Measurements from ENCODE around the gene VAV3. TPM values are rescaled to one million over a fixed set of nuclear protein-coding genes. Genes with fewer than 3 reads are reported as not detected.

VAV3 gene
- total RNA-seq, 2 donors from 2014 or later, result 11.6 to 14.1 TPM

DNA sequence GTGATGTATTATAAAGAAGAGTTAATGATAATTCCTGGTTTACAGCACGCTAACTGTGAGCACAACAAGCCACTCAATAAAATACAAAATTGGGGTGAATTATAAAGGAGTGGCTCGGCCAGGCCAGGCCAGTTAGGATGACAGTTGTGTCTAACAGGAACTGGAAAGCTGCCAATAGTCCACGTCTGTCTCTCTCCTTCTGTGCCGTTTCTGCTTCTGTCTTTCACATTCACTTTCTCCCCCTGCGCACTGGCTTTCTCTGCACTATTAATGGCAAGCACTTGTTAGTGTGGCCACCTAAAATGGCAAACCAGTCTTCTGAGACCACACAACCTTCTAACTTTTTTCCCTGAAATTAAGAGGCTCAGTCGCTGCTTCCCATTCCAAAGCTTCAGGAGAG, 429.9 kb downstream of the VAV3 start:
- Mint-ChIP-seq H3K9me3 (no peaks in the 10 kb centered on the region), H3K27ac (no peak overlapping the region), H3K4me3 (no peak overlapping the region), H3K36me3 (no peaks in the 10 kb centered on the region), H3K4me1 (ENCODE audit: low read depth in 2 of 2) (no peaks in the 10 kb centered on the region), H3K27me3 (peaks cover 10 to 38% of the 10 kb centered on the region in 2 donors)
- no peak for ATAC-seq
- no peak for DNase-seq (ENCODE audit: low spot score)

- Mint-ChIP-seq H3K4me1 (ENCODE audit: low read depth in 2 of 2) (no peaks in the 10 kb centered on the region), H3K4me3 (no peak overlapping the region), H3K27ac (no peak overlapping the region), H3K36me3 (no peaks in the 10 kb centered on the region), H3K9me3 (no peaks in the 10 kb centered on the region), H3K27me3 (peaks cover 13 to 41% of the 10 kb centered on the region in 2 donors)
- ATAC-seq (no peak), DNase-seq (ENCODE audit: low spot score) (no peak)
Observed at GRCh38 chr1:107534632-107535031, 430.3 kb downstream of the VAV3 start.

GRCh38 chr1:107533436-107533835, 431.5 kb downstream of the VAV3 start:
- ATAC-seq, result no peak
- Mint-ChIP-seq H3K4me1 (ENCODE audit: low read depth in 2 of 2) (no peaks in the 10 kb centered on the region), H3K36me3 (no peaks in the 10 kb centered on the region), H3K27me3 (peaks cover 14 to 42% of the 10 kb centered on the region in 2 donors), H3K27ac (no peak overlapping the region), H3K4me3 (no peak overlapping the region), H3K9me3 (no peaks in the 10 kb centered on the region)
- DNase-seq (ENCODE audit: low spot score), result no peak

DNA sequence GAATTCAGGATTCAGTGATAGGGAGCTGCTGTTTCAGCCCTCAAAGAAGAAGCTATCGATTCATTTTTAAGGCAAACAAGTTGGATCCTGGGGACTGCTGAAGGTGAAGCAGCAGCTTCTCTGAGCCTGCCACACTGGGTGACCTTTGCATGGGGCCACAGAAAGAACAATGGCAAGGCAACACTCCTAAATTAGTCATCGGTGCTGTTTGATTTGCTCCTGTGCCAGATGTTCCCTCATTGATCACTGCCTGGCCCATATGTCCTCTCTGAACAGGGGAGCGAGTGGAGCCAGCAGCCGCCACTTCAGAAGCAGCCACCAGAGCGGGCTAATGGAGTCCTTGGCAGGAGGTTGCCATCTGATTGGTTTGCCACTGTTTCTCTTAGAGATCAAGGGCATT, 432.7 kb downstream of the VAV3 start:
- no peak for ATAC-seq
- Mint-ChIP-seq H3K27ac (no peak overlapping the region), H3K36me3 (no peaks in the 10 kb centered on the region), H3K4me1 (ENCODE audit: low read depth in 2 of 2) (no peaks in the 10 kb centered on the region), H3K9me3 (no peaks in the 10 kb centered on the region), H3K4me3 (no peak overlapping the region), H3K27me3 (peaks cover 15 to 51% of the 10 kb centered on the region in 2 donors)
- DNase-seq (ENCODE audit: low spot score), result no peak

DNA sequence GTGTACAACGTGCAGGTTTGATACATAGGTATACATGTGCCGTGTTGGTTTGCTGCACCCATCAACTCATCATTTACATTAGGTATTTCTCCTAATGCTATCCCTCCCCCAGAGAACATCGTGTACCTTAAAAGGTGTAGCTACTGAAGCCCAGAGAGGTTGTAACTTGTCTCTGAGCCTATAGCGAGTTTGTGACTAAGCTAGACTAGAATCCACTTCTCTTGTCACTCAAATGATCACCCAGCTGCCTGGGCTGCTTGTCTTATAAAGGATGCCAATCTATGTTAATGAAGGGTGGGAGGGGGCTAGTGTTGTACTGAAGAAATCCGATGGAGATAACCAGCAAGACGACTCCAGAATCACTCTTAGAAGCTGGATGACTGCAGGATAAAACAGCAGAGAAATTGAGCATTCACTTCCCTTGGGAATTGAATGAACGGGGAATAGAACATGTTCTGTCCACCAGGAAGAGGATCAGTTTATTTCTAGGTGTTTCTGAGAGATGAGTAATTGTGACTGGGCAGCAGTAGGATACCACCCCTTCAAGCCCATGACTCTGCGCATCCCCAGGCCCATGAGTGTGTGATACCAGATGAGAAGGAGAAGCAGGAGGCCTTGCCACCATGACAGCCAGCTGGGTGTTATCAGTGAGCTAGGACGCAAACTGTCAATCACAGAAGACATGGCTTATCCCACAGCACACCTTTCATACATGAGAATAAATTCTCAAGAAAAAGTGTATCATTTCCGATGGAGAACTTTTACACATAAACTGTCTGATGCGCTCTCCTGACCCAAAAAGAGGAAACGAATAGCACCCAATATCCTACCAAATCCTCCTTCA, 433.7 kb downstream of the VAV3 start:
- no peak overlapping the region for H3K4me3 Mint-ChIP-seq
- DNase-seq (ENCODE audit: low spot score), result no peak
- no peaks in the 10 kb centered on the region for H3K9me3 Mint-ChIP-seq
- H3K4me1 Mint-ChIP-seq (ENCODE audit: low read depth in 2 of 2), result no peaks in the 10 kb centered on the region
- no peak for ATAC-seq
- peaks cover 15 to 45% of the 10 kb centered on the region in 2 donors for H3K27me3 Mint-ChIP-seq
- H3K36me3 Mint-ChIP-seq, result no peaks in the 10 kb centered on the region
- H3K27ac Mint-ChIP-seq, result no peak overlapping the region

DNA sequence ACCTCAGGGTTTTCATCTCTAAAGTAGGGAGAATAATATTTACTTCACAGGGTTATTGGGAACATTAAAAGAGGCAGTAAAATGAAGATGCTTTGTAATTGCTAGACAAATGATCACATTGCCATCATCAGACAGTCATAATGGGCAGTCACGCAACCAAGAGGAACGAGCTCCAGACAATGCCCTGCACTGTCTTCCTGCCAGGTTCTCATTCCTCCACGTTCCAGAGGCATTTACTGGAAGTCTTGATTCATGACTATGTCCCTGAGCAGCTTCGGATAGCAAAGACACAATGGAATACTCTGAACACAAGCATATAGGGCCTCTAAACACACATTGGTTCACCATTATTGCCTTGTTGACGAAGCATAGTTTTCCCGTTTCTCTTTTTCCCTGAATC, 434.4 kb downstream of the VAV3 start:
- H3K9me3 Mint-ChIP-seq, result no peaks in the 10 kb centered on the region
- no peaks in the 10 kb centered on the region for H3K36me3 Mint-ChIP-seq
- no peaks in the 10 kb centered on the region for H3K4me1 Mint-ChIP-seq (ENCODE audit: low read depth in 2 of 2)
- DNase-seq (ENCODE audit: low spot score) (no peak), ATAC-seq (no peak)
- H3K4me3 Mint-ChIP-seq, result no peak overlapping the region
- peaks cover 15 to 43% of the 10 kb centered on the region in 2 donors for H3K27me3 Mint-ChIP-seq
- no peak overlapping the region for H3K27ac Mint-ChIP-seq

- no peak overlapping the region for H3K27ac Mint-ChIP-seq
- no peak for DNase-seq (ENCODE audit: low spot score)
- no peaks in the 10 kb centered on the region for H3K36me3 Mint-ChIP-seq
- H3K4me3 Mint-ChIP-seq, result no peak overlapping the region
- peaks cover 15 to 41% of the 10 kb centered on the region in 2 donors for H3K27me3 Mint-ChIP-seq
- peak in 1 of 2 donors; percentile 53 for ATAC-seq
- H3K4me1 Mint-ChIP-seq (ENCODE audit: low read depth in 2 of 2), result peaks cover 7 to 8% of the 10 kb centered on the region in 2 donors
- no peaks in the 10 kb centered on the region for H3K9me3 Mint-ChIP-seq
Observed at GRCh38 chr1:107529511-107530149, 435.4 kb downstream of the VAV3 start.

DNA sequence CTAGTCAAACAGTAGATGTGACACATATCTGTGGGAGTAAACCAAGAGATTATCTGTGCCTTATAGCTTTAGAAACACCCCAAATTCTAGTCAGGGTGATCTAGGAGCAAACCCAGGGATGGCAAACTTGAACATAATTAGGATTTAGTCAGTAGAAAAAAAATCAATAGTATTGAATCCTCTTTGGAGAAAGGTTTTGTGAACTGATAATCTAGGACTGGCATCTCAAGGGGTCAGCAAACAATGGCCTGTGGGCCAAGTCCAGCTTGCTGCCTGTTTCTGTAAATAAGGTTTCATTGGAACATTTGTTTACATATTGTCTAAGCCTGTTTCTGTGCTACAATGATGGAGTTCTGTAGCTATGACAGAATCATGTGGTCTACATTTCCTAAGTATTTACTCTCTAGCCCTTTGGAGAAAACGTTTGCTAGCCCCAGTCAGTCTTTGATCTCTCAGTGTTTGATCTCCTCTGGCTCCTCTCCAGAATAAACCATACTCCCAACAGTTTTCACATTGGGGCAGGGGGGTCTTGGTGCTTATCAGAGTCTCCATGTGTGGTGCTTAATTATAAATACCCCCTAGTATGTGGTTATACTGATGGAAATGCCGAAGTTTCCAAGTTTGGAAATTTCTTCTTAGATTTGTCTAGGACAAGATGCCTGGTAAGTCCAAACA, 438.3 kb downstream of the VAV3 start:
- peaks cover 15 to 30% of the 10 kb centered on the region in 2 donors for H3K27me3 Mint-ChIP-seq
- DNase-seq (ENCODE audit: low spot score), result no peak
- H3K27ac Mint-ChIP-seq, result no peak overlapping the region
- no peaks in the 10 kb centered on the region for H3K9me3 Mint-ChIP-seq
- peaks cover 7 to 8% of the 10 kb centered on the region in 2 donors for H3K4me1 Mint-ChIP-seq (ENCODE audit: low read depth in 2 of 2)
- no peaks in the 10 kb centered on the region for H3K36me3 Mint-ChIP-seq
- no peak for ATAC-seq
- H3K4me3 Mint-ChIP-seq, result no peak overlapping the region

GRCh38 chr1:107525961-107526360, 439.0 kb downstream of the VAV3 start:
- ATAC-seq (no peak), DNase-seq (ENCODE audit: low spot score) (no peak)
- Mint-ChIP-seq H3K9me3 (no peaks in the 10 kb centered on the region), H3K36me3 (no peaks in the 10 kb centered on the region), H3K27me3 (peaks cover 15 to 25% of the 10 kb centered on the region in 2 donors), H3K4me1 (ENCODE audit: low read depth in 2 of 2) (peaks cover 7 to 8% of the 10 kb centered on the region in 2 donors), H3K27ac (no peak overlapping the region), H3K4me3 (no peak overlapping the region)

- no peaks in the 10 kb centered on the region for H3K9me3 Mint-ChIP-seq
- peaks cover 10 to 19% of the 10 kb centered on the region in 2 donors for H3K27me3 Mint-ChIP-seq
- H3K27ac Mint-ChIP-seq, result no peak overlapping the region
- DNase-seq (ENCODE audit: low spot score) (no peak), ATAC-seq (no peak)
- H3K4me1 Mint-ChIP-seq (ENCODE audit: low read depth in 2 of 2), result peaks cover 7 to 8% of the 10 kb centered on the region in 2 donors
- no peak overlapping the region for H3K4me3 Mint-ChIP-seq
- no peaks in the 10 kb centered on the region for H3K36me3 Mint-ChIP-seq
Observed at GRCh38 chr1:107525145-107525544, 439.8 kb downstream of the VAV3 start.

DNA sequence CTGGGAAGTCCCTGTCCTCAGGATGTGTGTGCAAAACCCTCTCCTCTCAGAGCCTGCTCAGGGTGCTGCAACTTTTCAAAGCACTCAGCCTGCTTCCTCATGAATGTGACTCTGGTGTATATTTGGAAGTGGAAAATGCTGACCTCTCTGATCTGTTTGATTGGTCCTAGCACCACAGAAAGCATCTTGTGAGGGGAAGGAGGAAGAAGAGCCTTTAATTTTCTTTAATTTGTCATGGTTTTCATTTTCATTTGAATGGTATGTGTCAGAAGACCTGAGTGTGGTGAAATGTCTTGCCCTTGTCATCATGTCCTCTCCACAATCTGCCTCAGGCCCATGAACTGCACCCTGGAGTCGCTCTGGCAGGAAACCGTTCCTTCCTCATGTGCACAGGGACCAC, 440.7 kb downstream of the VAV3 start:
- H3K36me3 Mint-ChIP-seq, result no peaks in the 10 kb centered on the region
- DNase-seq (ENCODE audit: low spot score) (no peak), ATAC-seq (no peak)
- H3K4me3 Mint-ChIP-seq, result no peak overlapping the region
- H3K27ac Mint-ChIP-seq, result no peak overlapping the region
- no peaks in the 10 kb centered on the region for H3K9me3 Mint-ChIP-seq
- H3K4me1 Mint-ChIP-seq (ENCODE audit: low read depth in 2 of 2), result peaks cover 7 to 8% of the 10 kb centered on the region in 2 donors
- H3K27me3 Mint-ChIP-seq, result peaks cover 5 to 21% of the 10 kb centered on the region in 2 donors

DNA sequence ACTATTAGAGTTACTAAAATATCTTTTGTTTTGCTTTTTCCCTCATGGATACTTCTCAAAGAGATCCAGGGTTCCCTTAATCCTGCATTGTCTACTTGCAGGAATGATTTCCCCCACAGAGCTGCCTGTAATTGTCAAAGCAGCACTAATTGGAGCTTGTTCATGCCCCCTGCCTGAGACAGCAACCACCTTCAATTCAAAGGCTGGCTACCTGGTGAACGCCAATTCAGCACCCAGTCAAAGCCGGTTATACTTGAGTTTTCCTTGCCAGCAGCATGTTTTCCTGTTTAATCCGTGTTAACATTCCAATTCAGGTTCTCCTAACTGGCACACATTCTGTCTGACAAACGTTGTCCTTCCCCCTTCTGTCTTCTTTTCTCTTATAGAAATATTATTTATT, 441.2 kb downstream of the VAV3 start:
- H3K27ac Mint-ChIP-seq, result no peak overlapping the region

GRCh38 chr1:107523061-107523460, 441.9 kb downstream of the VAV3 start:
- Mint-ChIP-seq H3K4me3 (no peak overlapping the region), H3K4me1 (ENCODE audit: low read depth in 2 of 2) (peaks cover 7 to 8% of the 10 kb centered on the region in 2 donors), H3K9me3 (no peaks in the 10 kb centered on the region), H3K27me3 (peaks cover 4 to 19% of the 10 kb centered on the region in 2 donors), H3K36me3 (no peaks in the 10 kb centered on the region), H3K27ac (no peak overlapping the region)
- no peak for ATAC-seq
- no peak for DNase-seq (ENCODE audit: low spot score)

More for the DNA sequence above, 441.2 kb downstream of the VAV3 start:
- H3K4me1 Mint-ChIP-seq (ENCODE audit: low read depth in 2 of 2), result peaks cover 7 to 8% of the 10 kb centered on the region in 2 donors
- no peak for DNase-seq (ENCODE audit: low spot score)
- H3K4me3 Mint-ChIP-seq, result no peak overlapping the region
- H3K9me3 Mint-ChIP-seq, result no peaks in the 10 kb centered on the region
- no peak for ATAC-seq
- H3K36me3 Mint-ChIP-seq, result no peaks in the 10 kb centered on the region
- peaks cover 7 to 25% of the 10 kb centered on the region in 2 donors for H3K27me3 Mint-ChIP-seq

All from natural killer cell treated with Interleukin-12 subunit alpha and Interleukin-12 subunit beta and Interleukin-15 and Interleukin-18, amount 100 ng/mL, for 72 hours (primary cell).